ENCODE measurements around the gene NPRL2.

NPRL2 gene

DNA sequence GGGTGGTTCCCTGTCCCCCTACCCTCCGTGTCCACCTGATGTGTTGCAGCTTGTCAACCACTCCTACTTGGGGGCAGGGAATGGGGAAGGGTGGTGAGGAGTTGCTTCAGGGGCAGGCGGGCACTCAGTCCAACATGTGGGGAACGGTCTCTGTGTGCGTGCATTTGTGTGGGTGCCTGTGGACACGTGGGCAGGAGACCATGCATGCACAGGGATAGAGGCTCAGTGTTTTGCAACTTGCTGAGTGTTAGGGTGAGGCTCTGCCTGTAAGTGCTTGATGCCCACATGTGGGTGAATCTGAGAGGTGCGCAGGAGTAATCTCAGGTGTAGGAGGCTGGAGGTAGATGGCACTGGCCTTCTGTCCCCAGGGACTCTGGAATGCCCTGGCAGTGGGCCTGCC is 33.2 kb upstream of the NPRL2 start:
- Histone ChIP-seq H3K4me1 (peaks cover 0 to 17% (median 11%) of the 10 kb centered on the region in 4 donors), H3K4me3 (no peak overlapping the region), H3K9me3 (no peaks in the 10 kb centered on the region), H3K27ac (no peak overlapping the region), H3K36me3 (no peaks in the 10 kb centered on the region), H3K27me3 (no peaks in the 10 kb centered on the region)
- no peak for DNase-seq
- TF ChIP-seq, protein P1, sequence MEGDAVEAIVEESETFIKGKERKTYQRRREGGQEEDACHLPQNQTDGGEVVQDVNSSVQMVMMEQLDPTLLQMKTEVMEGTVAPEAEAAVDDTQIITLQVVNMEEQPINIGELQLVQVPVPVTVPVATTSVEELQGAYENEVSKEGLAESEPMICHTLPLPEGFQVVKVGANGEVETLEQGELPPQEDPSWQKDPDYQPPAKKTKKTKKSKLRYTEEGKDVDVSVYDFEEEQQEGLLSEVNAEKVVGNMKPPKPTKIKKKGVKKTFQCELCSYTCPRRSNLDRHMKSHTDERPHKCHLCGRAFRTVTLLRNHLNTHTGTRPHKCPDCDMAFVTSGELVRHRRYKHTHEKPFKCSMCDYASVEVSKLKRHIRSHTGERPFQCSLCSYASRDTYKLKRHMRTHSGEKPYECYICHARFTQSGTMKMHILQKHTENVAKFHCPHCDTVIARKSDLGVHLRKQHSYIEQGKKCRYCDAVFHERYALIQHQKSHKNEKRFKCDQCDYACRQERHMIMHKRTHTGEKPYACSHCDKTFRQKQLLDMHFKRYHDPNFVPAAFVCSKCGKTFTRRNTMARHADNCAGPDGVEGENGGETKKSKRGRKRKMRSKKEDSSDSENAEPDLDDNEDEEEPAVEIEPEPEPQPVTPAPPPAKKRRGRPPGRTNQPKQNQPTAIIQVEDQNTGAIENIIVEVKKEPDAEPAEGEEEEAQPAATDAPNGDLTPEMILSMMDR (IDR thresholded peaks at IDR 0.05) = no peak
- intact Hi-C loops (cut with DNase I; ENCODE audit: low total_unique reads) = no loop called here

DNA sequence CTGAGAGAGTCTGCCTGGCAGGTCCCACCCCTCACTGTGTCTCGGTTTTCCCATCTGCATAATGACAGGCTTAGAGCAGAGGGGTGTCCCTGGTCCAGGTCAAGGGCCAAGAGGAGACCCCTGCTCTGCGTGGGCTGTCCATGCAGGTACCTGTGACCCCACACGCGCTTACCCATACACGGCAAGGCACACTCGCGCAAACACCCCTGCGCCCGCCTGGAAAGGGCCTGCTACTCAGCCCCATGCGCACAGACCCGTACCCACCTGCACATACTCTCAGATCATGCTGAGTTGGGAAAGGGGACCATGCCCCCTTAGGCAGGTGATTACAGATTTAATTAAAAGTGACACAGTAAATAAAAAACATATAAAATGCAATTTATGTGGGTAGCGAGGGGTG is 32.1 kb upstream of the NPRL2 start:
- no peaks in the 10 kb centered on the region for H3K36me3 ChIP-seq
- no peak for DNase-seq
- no peak overlapping the region for H3K4me3 ChIP-seq
- H3K4me1 ChIP-seq = peaks cover 0 to 17% (median 11%) of the 10 kb centered on the region in 4 donors
- intact Hi-C loops (cut with DNase I; ENCODE audit: low total_unique reads) = no loop called here
- H3K27ac ChIP-seq = peak overlapping the region in 1 of 2 donors; percentile 57
- no peaks in the 10 kb centered on the region for H3K27me3 ChIP-seq
- TF ChIP-seq, protein P1 (IDR thresholded peaks at IDR 0.05) = no peak
- no peaks in the 10 kb centered on the region for H3K9me3 ChIP-seq

DNA sequence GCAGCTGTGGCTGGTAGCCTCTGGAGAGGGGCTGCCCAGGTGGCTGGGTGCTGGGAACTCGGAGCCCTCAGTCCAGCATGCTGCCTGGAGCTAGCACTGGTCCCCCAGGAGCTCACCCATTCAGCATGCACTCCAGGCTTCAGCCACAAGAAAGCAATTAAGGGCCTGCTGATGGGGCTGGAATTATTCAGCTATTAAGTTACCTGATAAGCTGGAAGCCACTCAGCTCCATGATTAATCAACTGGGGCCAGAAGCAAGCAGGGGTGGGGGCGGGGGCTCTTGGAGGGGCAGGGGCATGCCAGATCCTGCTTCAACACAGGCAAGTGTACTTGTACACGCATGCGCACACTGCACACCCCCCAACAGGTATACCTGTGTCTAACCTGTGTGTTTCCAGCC is 30.8 kb upstream of the NPRL2 start:
- H3K36me3 ChIP-seq = no peaks in the 10 kb centered on the region
- H3K4me1 ChIP-seq = peaks cover 0 to 17% (median 11%) of the 10 kb centered on the region in 4 donors
- TF ChIP-seq, protein P1 (IDR thresholded peaks at IDR 0.05) = no peak
- no peak overlapping the region for H3K4me3 ChIP-seq
- no peaks in the 10 kb centered on the region for H3K27me3 ChIP-seq
- H3K27ac ChIP-seq = no peak overlapping the region
- DNase-seq = no peak
- no peaks in the 10 kb centered on the region for H3K9me3 ChIP-seq
- intact Hi-C loops (cut with DNase I; ENCODE audit: low total_unique reads) = no loop called here

GRCh38 chr3:50380405-50381085 is 30.0 kb upstream of the NPRL2 start:
- Histone ChIP-seq H3K27me3 (no peaks in the 10 kb centered on the region), H3K36me3 (no peaks in the 10 kb centered on the region), H3K4me3 (no peak overlapping the region), H3K4me1 (peaks cover 0 to 17% (median 11%) of the 10 kb centered on the region in 4 donors), H3K27ac (no peak overlapping the region), H3K9me3 (no peaks in the 10 kb centered on the region)
- intact Hi-C loops (cut with DNase I; ENCODE audit: low total_unique reads) = no loop called here
- DNase-seq = no peak
- TF ChIP-seq, protein P1 (IDR thresholded peaks at IDR 0.05) = no peak

GRCh38 chr3:50378757-50379156 is 28.2 kb upstream of the NPRL2 start:
- no peak for DNase-seq
- Histone ChIP-seq H3K27me3 (no peaks in the 10 kb centered on the region), H3K27ac (no peak overlapping the region), H3K4me3 (no peak overlapping the region), H3K36me3 (no peaks in the 10 kb centered on the region), H3K4me1 (peaks cover 0 to 17% (median 11%) of the 10 kb centered on the region in 4 donors), H3K9me3 (no peaks in the 10 kb centered on the region)
- TF ChIP-seq, protein P1 (IDR thresholded peaks at IDR 0.05) = no peak
- intact Hi-C loops (cut with DNase I; ENCODE audit: low total_unique reads) = no loop called here
